HEK293 (cell line): Measurements from ENCODE around the gene KCNJ2.

Experiments used
- AEBP2 ChIP-seq: fragments of 450-650 bp; formaldehyde crosslinking; IDR thresholded peaks from 2 replicates; pipeline ENCODE4 v1.5.1; 2016; ENCODE audit warnings: missing biosample characterization, missing genetic modification characterization, borderline replicate concordance
- CTCF ChIP-seq: fragments of 450-650 bp; formaldehyde crosslinking; IDR thresholded peaks from 2 replicates; pipeline ENCODE4 v1.5.1; 2016; ENCODE audit warnings: missing biosample characterization, missing genetic modification characterization
- PRDM1 ChIP-seq: fragments of 450-650 bp; formaldehyde crosslinking; IDR thresholded peaks from 2 replicates; pipeline ENCODE4; 2016; ENCODE audit warnings: missing biosample characterization, missing genetic modification characterization
- REST ChIP-seq: fragments of 450-650 bp; formaldehyde crosslinking; IDR thresholded peaks from 2 replicates; pipeline ENCODE4 v1.5.1; 2016; ENCODE audit warnings: missing biosample characterization, missing genetic modification characterization
- YY1 ChIP-seq: fragments of 450-650 bp; formaldehyde crosslinking; IDR thresholded peaks from 2 replicates; pipeline ENCODE4 v1.5.1; 2018; ENCODE audit warnings: missing biosample characterization, missing genetic modification characterization
- ZBTB44 ChIP-seq: fragments of 450-650 bp; IDR thresholded peaks from 2 replicates; pipeline ENCODE4 v1.5.1; 2018; ENCODE audit warnings: missing biosample characterization, mild to moderate bottlenecking, missing genetic modification characterization

GRCh38 chr17:70202840-70203239 lies 33.5 kb downstream of the KCNJ2 start:
- no peak for TF ChIP-seq CTCF (tag by site-specific recombination)
- TF ChIP-seq ZBTB44, result no peak
- TF ChIP-seq REST (tag by site-specific recombination), result no peak
- no peak for TF ChIP-seq PRDM1 (tag by site-specific recombination)
- no peak for TF ChIP-seq YY1 (tag by site-specific recombination)
- TF ChIP-seq AEBP2 (tag by site-specific recombination), result no peak
